HG02970 (cell line): ENCODE measurements around the gene XXYLT1.

Source experiments
- ATAC-seq: cut with Tn5 transposase; IDR thresholded peaks from one replicate; pipeline ENCODE4 v1.9.1; 2021; ENCODE audit warnings: mild to moderate bottlenecking, moderate library complexity, moderate number of reproducible peaks; ENCODE audit not compliant: unreplicated experiment, low FRiP score

The XXYLT1 gene

GRCh38 chr3:195085356-195086130 is 185.4 kb downstream of the XXYLT1 start:
- ATAC-seq = no peak

DNA sequence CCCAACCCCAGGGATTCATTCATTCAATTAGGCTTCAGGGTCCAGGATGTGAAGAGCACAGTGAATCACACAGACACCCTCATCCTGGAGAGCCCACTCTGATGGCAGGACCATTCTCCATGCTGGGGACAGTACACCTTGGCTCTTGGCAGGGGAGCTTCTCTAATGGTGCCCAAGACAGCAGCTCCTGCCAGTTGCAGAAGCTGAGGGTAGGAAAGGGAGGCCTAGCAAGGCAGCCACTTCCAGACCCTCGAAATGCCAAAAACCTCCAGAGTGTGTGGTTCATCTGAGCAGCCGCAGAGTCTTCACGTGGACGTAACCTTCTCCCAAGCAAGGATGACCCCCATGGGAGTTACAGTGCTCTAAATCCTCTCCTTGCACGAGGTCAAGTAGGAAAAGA is 186.2 kb downstream of the XXYLT1 start:
- ATAC-seq = no peak

DNA sequence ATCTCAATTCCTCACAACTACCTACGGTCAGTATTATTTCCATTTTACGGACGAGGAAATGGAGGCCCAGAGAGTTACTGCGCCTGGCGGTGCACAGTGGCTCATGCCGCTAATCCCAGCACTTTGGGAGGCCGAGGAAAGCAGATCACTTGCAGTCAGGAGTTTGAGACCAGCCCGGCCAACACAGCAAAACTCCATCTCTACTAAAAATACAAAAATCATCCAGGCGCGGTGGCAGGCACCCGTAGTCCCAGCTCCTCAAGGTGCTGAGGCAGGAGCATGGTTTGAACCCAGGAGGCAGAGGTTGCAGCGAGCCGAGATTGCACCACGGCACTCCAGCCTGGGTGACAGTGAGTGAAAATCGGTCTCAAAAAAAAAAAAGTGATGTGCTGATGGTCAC is 187.3 kb downstream of the XXYLT1 start:
- ATAC-seq = no peak

GRCh38 chr3:195082811-195083210 is 188.1 kb downstream of the XXYLT1 start:
- ATAC-seq = no peak

GRCh38 chr3:195081242-195081963 is 189.6 kb downstream of the XXYLT1 start:
- no peak for ATAC-seq

GRCh38 chr3:195080571-195081151 is 190.3 kb downstream of the XXYLT1 start:
- ATAC-seq = no peak

- ATAC-seq = no peak
Measured at GRCh38 chr3:195080125-195080524, 190.8 kb downstream of the XXYLT1 start.

GRCh38 chr3:195079636-195080035 is 191.3 kb downstream of the XXYLT1 start:
- ATAC-seq = no peak

- ATAC-seq = no peak
Measured at GRCh38 chr3:195078891-195079440, 192.0 kb downstream of the XXYLT1 start.

DNA sequence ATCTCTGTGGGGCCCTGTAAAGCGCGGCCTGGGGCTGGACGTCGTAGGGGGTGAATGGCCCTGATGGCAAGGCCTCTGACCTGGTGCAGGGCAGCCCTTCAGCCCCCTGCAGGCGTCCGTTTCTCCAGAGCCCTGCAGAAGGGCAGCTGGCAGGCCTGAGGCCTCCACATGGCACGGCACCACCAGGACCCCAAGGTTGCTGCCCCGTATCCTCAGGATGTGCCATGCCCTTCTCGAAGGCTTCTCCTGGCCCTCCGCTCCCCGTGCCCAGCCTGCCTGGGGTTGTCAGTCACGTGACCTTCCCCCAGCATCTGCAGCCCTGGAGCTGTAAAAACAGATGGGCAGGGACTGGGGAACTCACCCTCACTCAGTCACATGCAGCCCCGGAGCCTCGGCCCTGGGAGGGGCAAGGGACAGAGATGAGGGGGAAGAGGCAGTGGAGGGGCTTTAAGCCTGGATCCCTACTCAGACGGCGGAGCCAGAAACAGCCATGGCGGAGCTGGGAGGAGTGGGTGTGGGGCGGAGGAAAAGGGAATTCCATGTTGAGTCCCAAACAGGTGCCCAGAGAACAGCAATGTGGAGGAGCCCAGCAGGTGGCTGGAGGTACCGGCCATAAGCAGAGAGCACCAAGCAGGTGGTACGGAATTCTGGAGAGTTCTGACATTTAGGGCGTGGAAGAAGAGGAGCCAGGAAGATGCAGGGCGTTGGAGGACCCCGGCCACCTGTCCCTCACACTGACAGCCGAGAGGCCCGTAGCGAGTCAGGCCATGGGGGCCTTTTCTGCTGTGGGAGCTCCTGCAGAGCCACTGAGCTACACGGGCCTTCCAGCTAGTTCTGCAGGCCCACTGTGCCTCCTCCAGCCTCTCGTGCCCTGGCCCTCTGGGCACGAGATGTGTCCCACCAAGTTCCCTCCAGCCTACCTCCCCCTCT is 193.1 kb downstream of the XXYLT1 start:
- no peak for ATAC-seq

DNA sequence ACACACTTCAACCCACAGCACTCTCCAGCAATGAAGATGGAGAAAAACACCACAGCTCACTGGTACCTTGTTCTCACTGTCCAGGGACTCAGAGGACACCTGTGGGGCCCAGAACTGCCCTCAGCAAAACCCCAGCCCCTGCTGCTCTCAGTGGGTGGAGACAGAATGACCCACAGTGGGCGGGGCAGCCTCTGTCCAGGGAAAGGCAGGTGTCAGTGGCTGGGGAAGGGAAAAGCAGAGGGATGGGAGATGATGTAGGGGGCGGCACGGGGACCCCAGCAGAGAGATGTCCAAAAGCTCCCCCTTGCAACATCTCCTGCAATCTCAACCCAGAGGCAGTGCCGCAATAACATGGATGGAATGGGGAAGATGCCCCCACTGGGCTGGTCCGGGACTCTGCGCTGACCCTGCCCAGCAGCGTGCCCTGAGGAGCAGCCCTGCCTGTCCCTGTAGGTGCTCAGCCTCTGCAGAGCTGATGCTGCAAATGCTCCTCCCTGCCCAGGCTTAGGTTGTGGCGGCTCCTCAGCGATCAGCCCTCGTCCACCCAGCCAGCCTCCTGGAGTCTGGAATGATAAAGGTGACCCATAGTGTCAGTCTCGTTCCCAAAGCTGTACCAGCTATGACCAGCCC is 193.9 kb downstream of the XXYLT1 start:
- no peak for ATAC-seq

- ATAC-seq = no peak
Measured at GRCh38 chr3:195075941-195076875, 194.8 kb downstream of the XXYLT1 start.

DNA sequence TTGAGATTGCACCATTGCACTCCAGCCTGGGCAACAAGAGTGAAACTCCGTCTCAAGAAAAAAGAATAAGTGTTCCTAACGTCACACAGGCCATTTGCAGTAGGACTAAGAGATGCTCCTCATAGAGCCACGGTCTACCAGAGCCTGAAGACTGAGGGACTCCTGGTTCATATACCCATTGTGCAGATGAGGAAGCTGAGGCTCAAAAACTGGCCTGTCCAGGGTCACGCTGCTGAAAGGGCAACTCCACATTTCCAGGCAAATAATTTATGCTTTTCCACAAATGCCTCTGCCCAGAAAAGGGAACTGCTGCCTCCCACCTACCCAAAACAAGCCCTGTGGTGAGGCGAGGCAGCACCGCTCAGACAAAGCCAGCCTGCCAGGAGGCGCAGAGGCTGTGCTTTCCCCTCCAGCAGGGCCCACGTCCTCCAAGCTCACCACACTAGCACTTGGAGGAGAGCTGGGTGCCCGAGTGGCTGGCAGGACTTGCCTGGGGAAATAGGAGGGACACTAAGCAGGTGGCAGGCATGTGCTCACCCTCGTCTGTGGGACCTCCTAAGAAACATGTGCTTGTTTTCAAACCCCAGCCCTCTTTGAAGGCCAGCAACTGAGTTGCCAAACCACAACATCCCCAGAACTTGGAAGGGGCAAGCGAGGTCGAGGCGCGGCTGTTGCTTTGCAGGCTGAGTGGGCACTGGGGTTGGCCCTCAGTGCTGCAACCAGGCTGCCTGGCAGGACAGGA is 195.6 kb downstream of the XXYLT1 start:
- no peak for ATAC-seq

DNA sequence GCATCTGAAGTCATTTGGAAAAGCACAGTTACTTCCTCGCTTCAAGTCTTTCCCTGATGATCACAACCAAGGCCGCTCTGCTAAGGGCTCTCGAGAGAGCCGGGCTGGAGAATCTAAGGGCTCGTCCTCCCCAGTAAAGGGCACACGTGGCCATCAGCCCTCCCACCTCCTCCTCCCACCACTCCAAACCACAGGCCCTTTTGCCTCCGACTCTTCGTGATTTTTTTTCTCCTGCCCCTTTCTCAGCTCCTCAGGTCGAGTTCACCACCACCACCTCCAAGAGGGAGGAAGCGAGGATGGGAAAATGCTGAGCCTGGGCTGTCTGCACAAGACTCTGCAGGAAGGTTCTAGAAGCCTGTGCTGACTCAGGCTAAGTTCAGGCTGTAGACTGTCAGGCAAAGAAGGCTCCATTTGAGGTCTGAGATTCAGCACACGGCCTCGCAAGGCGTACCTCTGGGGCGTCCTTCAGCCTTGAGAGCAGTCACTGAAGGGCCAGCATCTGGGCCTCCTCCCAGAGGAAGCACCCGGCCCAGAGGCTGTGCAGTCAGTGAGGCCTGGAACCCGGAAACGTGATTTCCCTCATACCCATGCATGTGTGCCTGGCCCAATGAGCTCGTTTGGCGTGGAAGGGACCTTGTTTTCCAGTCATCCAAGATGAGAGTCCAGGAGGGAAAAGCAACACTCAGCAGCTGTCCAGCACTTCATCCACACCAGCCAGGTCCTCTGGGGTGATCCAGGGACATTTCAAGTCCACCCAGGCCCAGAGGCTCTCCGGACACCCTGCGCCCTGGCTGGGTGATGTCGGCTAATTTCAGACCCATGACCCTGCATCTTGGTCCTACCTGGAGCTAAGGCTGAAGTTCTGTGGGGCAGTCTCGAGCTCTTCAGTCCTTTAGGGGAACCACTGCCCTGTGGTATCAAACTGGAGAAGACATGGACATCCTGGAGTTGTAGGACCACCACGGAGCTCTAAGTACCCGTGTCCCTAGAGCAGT is 196.8 kb downstream of the XXYLT1 start:
- ATAC-seq = no peak

DNA sequence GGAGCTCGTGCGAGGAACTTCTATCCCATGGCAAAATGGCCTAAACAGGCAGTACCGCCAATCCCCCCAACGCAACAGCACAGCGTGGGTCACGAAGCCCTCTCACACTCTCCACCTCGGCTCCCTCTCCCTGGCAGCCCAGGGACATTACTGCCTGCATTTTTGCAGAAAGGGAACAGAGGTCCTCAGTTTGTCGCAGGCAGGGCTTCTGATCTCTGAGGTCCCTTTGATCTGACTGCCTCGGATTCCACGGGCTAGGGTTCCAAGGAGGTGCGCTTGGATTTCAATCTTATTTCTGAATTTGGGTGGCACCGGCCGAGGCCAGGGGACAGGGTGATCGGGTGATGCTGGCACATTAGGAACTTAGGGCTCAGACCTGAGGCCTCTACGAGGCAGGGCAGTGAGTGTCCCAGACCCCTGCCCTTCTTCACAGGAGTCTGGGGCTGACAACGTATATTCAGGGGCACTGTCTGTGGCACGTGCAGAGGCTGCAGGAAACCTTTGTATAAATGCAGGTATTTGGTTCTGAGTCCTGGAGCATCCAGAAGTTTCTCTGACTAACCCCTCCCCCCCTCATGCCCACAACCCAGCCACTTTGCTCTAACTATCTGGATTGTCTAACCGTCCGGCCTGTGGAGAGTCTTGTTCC is 197.9 kb downstream of the XXYLT1 start:
- ATAC-seq = no peak
